ENCODE results near the gene GLI3. TPM values are rescaled to one million over a fixed set of nuclear protein-coding genes. Genes with fewer than 3 reads are reported as not detected.

GLI3 gene
- total RNA-seq: 6.1 and 34.0 TPM in 2 replicates

GRCh38 chr7:42236976-42237810 lies at the start of gene GLI3:
Gene GLI3, minus strand, starts transcription at chr7:42237209. Its CDS starts 13,956 bp downstream, at chr7:42223253.

